WTC11 (cell line): ENCODE results near the gene LRRC28. TPM values are rescaled to one million over a fixed set of nuclear protein-coding genes. Genes with fewer than 3 reads are reported as not detected.

Experiments
- ATAC-seq: fragments of 200-7000 bp; cut with Tn5 transposase; 2 replicates; pipeline ENCODE4 v1.10.0; 2021; ENCODE audit warnings: mild to moderate bottlenecking, moderate library complexity
- CTCF ChIA-PET: fragments of 300-600 bp; sonication (Branson Sonifier 250); formaldehyde crosslinking; loops from one replicate; lab custom pipeline; 2021; ENCODE audit warnings: antibody characterized with exemption; lab: Charles Lee
- POLR2A ChIA-PET: fragments of 350-600 bp; sonication (Branson Sonifier 250); formaldehyde crosslinking; loops from one replicate; lab custom pipeline; 2021; ENCODE audit warnings: antibody characterized with exemption; lab: Charles Lee
- DNase-seq: peaks from one replicate; pipeline ENCODE4 v3.0.0; 2021; ENCODE audit warnings: low spot score
- H3K27ac Mint-ChIP-seq: 2 replicates; pipeline ENCODE4 v1.8.0; 2021; ENCODE audit warnings: mixed read lengths
- H3K27me3 Mint-ChIP-seq: 2 replicates; pipeline ENCODE4 v1.8.0; 2021; ENCODE audit warnings: low read depth, mild to moderate bottlenecking, moderate library complexity, mixed read lengths
- H3K36me3 Mint-ChIP-seq: 2 replicates; pipeline ENCODE4 v1.8.0; 2021; ENCODE audit warnings: mixed read lengths
- H3K4me1 Mint-ChIP-seq: 2 replicates; pipeline ENCODE4 v1.8.0; 2022; ENCODE audit warnings: mixed read lengths
- H3K4me3 Mint-ChIP-seq: 2 replicates; pipeline ENCODE4 v1.8.0; 2021; ENCODE audit warnings: mild to moderate bottlenecking, moderate library complexity, mixed read lengths
- H3K9me3 Mint-ChIP-seq: 2 replicates; pipeline ENCODE4 v1.8.0; 2021; ENCODE audit warnings: mixed read lengths
- ELF4 ChIP-seq: sonication (generic); formaldehyde crosslinking; IDR thresholded peaks from 2 replicates; pipeline ENCODE4 v1.8.1; 2022; ENCODE audit warnings: low read depth, mild to moderate bottlenecking, moderate library complexity, missing genetic modification reagents
- ESRRA ChIP-seq: sonication (generic); formaldehyde crosslinking; IDR thresholded peaks from 2 replicates; pipeline ENCODE4 v1.8.1; 2022; ENCODE audit warnings: mild to moderate bottlenecking, missing genetic modification reagents, borderline replicate concordance
- GRHL2 ChIP-seq: fragments of 250-450 bp; sonication (Bioruptor Pico); IDR thresholded peaks from 2 replicates; pipeline ENCODE4 v1.8.0; 2022; ENCODE audit warnings: mild to moderate bottlenecking, moderate library complexity; ENCODE audit not compliant: insufficient replicate concordance, severe bottlenecking
- HMGA2 ChIP-seq: fragments of 250-450 bp; sonication (Bioruptor Pico); IDR thresholded peaks from 2 replicates; pipeline ENCODE4 v1.4.0; 2021; ENCODE audit warnings: mild to moderate bottlenecking, moderate library complexity
- JAZF1 ChIP-seq: fragments of 250-450 bp; sonication (Bioruptor Pico); IDR thresholded peaks from 2 replicates; pipeline ENCODE4 v1.9.0; 2021; ENCODE audit warnings: moderate library complexity, mild to moderate bottlenecking, inconsistent platforms
- MXD4 ChIP-seq: fragments of 250-450 bp; sonication (Bioruptor Pico); IDR thresholded peaks from 2 replicates; pipeline ENCODE4 v1.8.0; 2021; ENCODE audit warnings: mild to moderate bottlenecking, moderate library complexity, borderline replicate concordance
- NFATC4 ChIP-seq: fragments of 250-450 bp; sonication (Bioruptor Pico); IDR thresholded peaks from 2 replicates; pipeline ENCODE4 v1.9.0; 2021; ENCODE audit warnings: mild to moderate bottlenecking
- NFE2L1 ChIP-seq: sonication (generic); formaldehyde crosslinking; IDR thresholded peaks from 2 replicates; pipeline ENCODE4 v1.8.1; 2023; ENCODE audit warnings: missing genetic modification reagents
- NR1H2 ChIP-seq: sonication (generic); formaldehyde crosslinking; IDR thresholded peaks from 2 replicates; pipeline ENCODE4 v1.9.0; 2021; ENCODE audit warnings: mild to moderate bottlenecking, moderate library complexity, missing genetic modification reagents
- NR3C1 ChIP-seq: sonication (generic); formaldehyde crosslinking; conservative IDR thresholded peaks from 2 replicates; pipeline ENCODE4 v1.8.1; 2023; ENCODE audit warnings: low read depth, mild to moderate bottlenecking, missing genetic modification reagents
- OVOL2 ChIP-seq: fragments of 250-450 bp; sonication (Bioruptor Pico); IDR thresholded peaks from 2 replicates; pipeline ENCODE4 v1.9.0; 2021; ENCODE audit warnings: mild to moderate bottlenecking, borderline replicate concordance
- TEAD1 ChIP-seq: sonication (generic); formaldehyde crosslinking; IDR thresholded peaks from 2 replicates; pipeline ENCODE4 v1.8.0; 2022; ENCODE audit warnings: mild to moderate bottlenecking, missing genetic modification reagents
- ZNF232 ChIP-seq: sonication (generic); formaldehyde crosslinking; IDR thresholded peaks from 2 replicates; pipeline ENCODE4 v1.8.0; 2022; ENCODE audit warnings: mild to moderate bottlenecking, missing genetic modification reagents
- ZNF263 ChIP-seq: sonication (generic); formaldehyde crosslinking; IDR thresholded peaks from 2 replicates; pipeline ENCODE4 v1.8.1; 2022; ENCODE audit warnings: low read depth, mild to moderate bottlenecking, moderate library complexity, missing genetic modification reagents
- ZNF671 ChIP-seq: fragments of 250-450 bp; sonication (Bioruptor Pico); IDR thresholded peaks from 2 replicates; pipeline ENCODE4 v1.8.0; 2021; ENCODE audit warnings: mild to moderate bottlenecking
- total RNA-seq: library from RNA; stranded (reverse); gene quantifications from 3 replicates; pipeline ENCODE4 v1.2.3, GENCODE V29; 2021
- TF ChIP-seq, protein P1 (sequence below): fragments of 250-450 bp; sonication (Bioruptor Pico); IDR thresholded peaks from 2 replicates; pipeline ENCODE4 v1.9.0; 2021; ENCODE audit warnings: mild to moderate bottlenecking, borderline replicate concordance
- TF ChIP-seq, protein P2 (sequence below): sonication (generic); formaldehyde crosslinking; IDR thresholded peaks from 2 replicates; pipeline ENCODE4 v1.8.0; 2023; ENCODE audit warnings: missing genetic modification reagents, mild to moderate bottlenecking, borderline replicate concordance
- TF ChIP-seq, protein P3 (sequence below): sonication (generic); formaldehyde crosslinking; IDR thresholded peaks from 2 replicates; pipeline ENCODE4 v1.8.0; 2022; ENCODE audit warnings: missing genetic modification reagents
- TF ChIP-seq, protein P4 (sequence below): sonication (generic); formaldehyde crosslinking; IDR thresholded peaks from 2 replicates; pipeline ENCODE4 v1.8.0; 2023; ENCODE audit warnings: missing genetic modification reagents
- TF ChIP-seq, protein P5 (sequence below): fragments of 250-450 bp; sonication (Bioruptor Pico); conservative IDR thresholded peaks from 2 replicates; pipeline ENCODE4 v1.9.0; 2021; ENCODE audit warnings: mild to moderate bottlenecking

LRRC28 gene
- total RNA-seq, 1 experiment from 2014 or later, result 18.4 TPM

DNA sequence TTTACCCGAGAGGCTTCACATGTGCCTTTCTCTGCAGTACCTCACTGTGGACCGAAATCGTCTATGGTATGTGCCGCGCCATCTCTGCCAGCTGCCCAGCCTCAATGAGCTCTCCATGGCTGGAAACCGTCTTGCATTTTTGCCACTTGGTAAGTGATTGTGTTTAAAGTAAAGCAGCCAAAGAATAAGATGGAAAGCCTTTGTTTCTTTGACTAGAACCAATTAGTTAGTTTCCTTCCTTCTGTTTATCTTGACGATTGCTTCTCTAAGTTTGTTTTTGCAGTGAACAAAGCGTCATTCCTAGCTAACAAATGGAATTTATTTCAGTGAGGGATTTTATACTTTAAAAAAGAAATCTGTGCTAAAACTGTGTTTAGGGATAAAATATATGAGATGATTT is 82.7 kb downstream of the LRRC28 start:
- Mint-ChIP-seq H3K36me3 (no peaks in the 10 kb centered on the region), H3K27ac (no peak overlapping the region), H3K4me3 (no peak overlapping the region)
- no peak for DNase-seq
- TF ChIP-seq ESRRA (CRISPR knock-in tag) (no peak), JAZF1 (no peak), ZNF232 (CRISPR knock-in tag) (no peak), NR3C1 (no peak), GRHL2 (CRISPR knock-in tag) (no peak), NR1H2 (CRISPR knock-in tag) (no peak), ZNF671 (no peak), NFATC4 (CRISPR knock-in tag) (no peak)
- TF ChIP-seq, all 79 proteins: peak for 0
- ATAC-seq, result no peak
- H3K4me1 Mint-ChIP-seq, result peaks cover 16% of the 10 kb centered on the region
- CTCF ChIA-PET, result interaction anchor here (1.0 to 1.4 kb wide), 2 partner anchors 10 to 61 kb away, joined by 3 to 4 read pairs; no protein-coding TSS in a partner anchor
- POLR2A ChIA-PET, result no interaction called here
- no peaks in the 10 kb centered on the region for H3K27me3 Mint-ChIP-seq
- no peaks in the 10 kb centered on the region for H3K9me3 Mint-ChIP-seq

DNA sequence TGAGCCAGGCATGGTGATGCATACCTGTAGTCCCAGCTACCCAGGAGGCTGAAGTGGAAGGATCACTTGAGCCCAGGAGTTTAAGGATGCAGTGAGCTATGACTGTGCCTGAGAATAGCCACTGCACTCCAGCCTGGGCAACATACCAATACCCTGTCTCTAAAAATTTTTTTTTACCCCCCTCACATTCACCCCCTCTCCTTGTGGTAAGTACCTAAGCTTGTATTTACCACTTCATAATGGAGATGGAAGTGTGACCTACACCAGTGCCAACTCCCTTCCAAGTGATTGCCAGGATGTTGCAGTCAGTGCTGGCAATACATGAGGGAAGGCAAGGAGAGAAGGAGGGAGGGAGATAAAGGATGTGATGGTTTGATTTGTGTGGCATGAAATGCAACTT is 84.2 kb downstream of the LRRC28 start:
- Mint-ChIP-seq H3K9me3 (no peaks in the 10 kb centered on the region), H3K4me3 (no peak overlapping the region), H3K27ac (no peak overlapping the region), H3K36me3 (no peaks in the 10 kb centered on the region), H3K27me3 (no peaks in the 10 kb centered on the region), H3K4me1 (peaks cover 16% of the 10 kb centered on the region)
- DNase-seq, result no peak
- ChIA-PET POLR2A (no interaction called here), CTCF (interaction anchor here (1.0 to 1.3 kb wide), 3 partner anchors 9 to 369 kb away, joined by 3 to 4 read pairs (median 4); no protein-coding TSS in a partner anchor)
- no peak for ATAC-seq
- TF ChIP-seq MXD4 (CRISPR knock-in tag), result no peak
- TF ChIP-seq, protein P1, sequence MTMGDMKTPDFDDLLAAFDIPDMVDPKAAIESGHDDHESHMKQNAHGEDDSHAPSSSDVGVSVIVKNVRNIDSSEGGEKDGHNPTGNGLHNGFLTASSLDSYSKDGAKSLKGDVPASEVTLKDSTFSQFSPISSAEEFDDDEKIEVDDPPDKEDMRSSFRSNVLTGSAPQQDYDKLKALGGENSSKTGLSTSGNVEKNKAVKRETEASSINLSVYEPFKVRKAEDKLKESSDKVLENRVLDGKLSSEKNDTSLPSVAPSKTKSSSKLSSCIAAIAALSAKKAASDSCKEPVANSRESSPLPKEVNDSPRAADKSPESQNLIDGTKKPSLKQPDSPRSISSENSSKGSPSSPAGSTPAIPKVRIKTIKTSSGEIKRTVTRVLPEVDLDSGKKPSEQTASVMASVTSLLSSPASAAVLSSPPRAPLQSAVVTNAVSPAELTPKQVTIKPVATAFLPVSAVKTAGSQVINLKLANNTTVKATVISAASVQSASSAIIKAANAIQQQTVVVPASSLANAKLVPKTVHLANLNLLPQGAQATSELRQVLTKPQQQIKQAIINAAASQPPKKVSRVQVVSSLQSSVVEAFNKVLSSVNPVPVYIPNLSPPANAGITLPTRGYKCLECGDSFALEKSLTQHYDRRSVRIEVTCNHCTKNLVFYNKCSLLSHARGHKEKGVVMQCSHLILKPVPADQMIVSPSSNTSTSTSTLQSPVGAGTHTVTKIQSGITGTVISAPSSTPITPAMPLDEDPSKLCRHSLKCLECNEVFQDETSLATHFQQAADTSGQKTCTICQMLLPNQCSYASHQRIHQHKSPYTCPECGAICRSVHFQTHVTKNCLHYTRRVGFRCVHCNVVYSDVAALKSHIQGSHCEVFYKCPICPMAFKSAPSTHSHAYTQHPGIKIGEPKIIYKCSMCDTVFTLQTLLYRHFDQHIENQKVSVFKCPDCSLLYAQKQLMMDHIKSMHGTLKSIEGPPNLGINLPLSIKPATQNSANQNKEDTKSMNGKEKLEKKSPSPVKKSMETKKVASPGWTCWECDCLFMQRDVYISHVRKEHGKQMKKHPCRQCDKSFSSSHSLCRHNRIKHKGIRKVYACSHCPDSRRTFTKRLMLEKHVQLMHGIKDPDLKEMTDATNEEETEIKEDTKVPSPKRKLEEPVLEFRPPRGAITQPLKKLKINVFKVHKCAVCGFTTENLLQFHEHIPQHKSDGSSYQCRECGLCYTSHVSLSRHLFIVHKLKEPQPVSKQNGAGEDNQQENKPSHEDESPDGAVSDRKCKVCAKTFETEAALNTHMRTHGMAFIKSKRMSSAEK (CRISPR knock-in tag), result no peak
- no peak for TF ChIP-seq ELF4 (CRISPR knock-in tag)
- TF ChIP-seq TEAD1, result no peak
- TF ChIP-seq, protein P2, sequence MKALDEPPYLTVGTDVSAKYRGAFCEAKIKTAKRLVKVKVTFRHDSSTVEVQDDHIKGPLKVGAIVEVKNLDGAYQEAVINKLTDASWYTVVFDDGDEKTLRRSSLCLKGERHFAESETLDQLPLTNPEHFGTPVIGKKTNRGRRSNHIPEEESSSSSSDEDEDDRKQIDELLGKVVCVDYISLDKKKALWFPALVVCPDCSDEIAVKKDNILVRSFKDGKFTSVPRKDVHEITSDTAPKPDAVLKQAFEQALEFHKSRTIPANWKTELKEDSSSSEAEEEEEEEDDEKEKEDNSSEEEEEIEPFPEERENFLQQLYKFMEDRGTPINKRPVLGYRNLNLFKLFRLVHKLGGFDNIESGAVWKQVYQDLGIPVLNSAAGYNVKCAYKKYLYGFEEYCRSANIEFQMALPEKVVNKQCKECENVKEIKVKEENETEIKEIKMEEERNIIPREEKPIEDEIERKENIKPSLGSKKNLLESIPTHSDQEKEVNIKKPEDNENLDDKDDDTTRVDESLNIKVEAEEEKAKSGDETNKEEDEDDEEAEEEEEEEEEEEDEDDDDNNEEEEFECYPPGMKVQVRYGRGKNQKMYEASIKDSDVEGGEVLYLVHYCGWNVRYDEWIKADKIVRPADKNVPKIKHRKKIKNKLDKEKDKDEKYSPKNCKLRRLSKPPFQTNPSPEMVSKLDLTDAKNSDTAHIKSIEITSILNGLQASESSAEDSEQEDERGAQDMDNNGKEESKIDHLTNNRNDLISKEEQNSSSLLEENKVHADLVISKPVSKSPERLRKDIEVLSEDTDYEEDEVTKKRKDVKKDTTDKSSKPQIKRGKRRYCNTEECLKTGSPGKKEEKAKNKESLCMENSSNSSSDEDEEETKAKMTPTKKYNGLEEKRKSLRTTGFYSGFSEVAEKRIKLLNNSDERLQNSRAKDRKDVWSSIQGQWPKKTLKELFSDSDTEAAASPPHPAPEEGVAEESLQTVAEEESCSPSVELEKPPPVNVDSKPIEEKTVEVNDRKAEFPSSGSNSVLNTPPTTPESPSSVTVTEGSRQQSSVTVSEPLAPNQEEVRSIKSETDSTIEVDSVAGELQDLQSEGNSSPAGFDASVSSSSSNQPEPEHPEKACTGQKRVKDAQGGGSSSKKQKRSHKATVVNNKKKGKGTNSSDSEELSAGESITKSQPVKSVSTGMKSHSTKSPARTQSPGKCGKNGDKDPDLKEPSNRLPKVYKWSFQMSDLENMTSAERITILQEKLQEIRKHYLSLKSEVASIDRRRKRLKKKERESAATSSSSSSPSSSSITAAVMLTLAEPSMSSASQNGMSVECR (CRISPR knock-in tag), result no peak
- TF ChIP-seq, protein P3, sequence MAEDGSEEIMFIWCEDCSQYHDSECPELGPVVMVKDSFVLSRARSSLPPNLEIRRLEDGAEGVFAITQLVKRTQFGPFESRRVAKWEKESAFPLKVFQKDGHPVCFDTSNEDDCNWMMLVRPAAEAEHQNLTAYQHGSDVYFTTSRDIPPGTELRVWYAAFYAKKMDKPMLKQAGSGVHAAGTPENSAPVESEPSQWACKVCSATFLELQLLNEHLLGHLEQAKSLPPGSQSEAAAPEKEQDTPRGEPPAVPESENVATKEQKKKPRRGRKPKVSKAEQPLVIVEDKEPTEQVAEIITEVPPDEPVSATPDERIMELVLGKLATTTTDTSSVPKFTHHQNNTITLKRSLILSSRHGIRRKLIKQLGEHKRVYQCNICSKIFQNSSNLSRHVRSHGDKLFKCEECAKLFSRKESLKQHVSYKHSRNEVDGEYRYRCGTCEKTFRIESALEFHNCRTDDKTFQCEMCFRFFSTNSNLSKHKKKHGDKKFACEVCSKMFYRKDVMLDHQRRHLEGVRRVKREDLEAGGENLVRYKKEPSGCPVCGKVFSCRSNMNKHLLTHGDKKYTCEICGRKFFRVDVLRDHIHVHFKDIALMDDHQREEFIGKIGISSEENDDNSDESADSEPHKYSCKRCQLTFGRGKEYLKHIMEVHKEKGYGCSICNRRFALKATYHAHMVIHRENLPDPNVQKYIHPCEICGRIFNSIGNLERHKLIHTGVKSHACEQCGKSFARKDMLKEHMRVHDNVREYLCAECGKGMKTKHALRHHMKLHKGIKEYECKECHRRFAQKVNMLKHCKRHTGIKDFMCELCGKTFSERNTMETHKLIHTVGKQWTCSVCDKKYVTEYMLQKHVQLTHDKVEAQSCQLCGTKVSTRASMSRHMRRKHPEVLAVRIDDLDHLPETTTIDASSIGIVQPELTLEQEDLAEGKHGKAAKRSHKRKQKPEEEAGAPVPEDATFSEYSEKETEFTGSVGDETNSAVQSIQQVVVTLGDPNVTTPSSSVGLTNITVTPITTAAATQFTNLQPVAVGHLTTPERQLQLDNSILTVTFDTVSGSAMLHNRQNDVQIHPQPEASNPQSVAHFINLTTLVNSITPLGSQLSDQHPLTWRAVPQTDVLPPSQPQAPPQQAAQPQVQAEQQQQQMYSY, result no peak
- no peak for TF ChIP-seq NFE2L1 (CRISPR knock-in tag)
- TF ChIP-seq, protein P4, sequence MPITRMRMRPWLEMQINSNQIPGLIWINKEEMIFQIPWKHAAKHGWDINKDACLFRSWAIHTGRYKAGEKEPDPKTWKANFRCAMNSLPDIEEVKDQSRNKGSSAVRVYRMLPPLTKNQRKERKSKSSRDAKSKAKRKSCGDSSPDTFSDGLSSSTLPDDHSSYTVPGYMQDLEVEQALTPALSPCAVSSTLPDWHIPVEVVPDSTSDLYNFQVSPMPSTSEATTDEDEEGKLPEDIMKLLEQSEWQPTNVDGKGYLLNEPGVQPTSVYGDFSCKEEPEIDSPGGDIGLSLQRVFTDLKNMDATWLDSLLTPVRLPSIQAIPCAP (CRISPR knock-in tag), result no peak
- no peak for TF ChIP-seq ZNF263 (CRISPR knock-in tag)
- no peak for TF ChIP-seq HMGA2 (CRISPR knock-in tag)
- no peak for TF ChIP-seq OVOL2 (CRISPR knock-in tag)
- TF ChIP-seq, protein P5, sequence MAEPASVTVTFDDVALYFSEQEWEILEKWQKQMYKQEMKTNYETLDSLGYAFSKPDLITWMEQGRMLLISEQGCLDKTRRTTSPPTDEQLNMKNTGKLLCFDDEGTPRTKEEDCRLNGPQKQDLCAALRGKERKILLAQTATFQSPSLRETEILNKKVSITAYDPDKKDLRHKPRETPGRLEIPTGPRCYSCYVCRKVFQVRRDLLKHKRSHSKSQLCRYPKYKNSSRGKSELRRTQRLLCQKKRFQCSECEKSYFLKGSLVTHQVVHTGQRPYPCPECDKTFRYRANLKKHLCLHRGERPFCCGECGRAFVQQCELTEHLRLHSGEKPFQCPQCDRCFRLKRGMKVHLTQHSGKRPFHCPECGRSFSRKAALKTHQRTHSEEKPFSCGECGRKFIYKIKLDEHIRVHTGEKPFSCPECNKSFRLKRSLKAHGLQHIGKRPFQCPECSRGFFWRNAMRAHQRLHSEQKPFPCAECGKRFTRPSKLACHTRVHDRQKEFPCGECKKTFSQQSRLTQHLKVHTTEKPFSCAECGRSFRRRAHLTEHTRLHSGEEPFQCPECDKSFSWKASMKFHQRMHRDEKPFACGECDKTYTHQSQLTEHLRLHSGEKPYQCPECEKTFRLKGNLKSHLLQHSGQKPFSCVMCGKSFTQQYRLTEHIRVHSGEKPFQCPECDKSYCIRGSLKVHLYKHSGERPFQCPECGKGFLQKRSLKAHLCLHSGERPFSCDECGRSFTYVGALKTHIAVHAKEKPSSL (CRISPR knock-in tag), result no peak
